Stimulated activated CD8-positive, alpha-beta memory T cell treated with anti-CD3 and anti-CD28 coated beads, Interleukin-12 subunit alpha, Interleukin-12 subunit beta, amount 100 ng/mL, for 24 hours (primary cell): Measurements from ENCODE around the gene RCL1.

Experiments used
- DNase-seq: peaks from one replicate; pipeline ENCODE4 v3.0.0-alpha.2; 2020; ENCODE audit errors: extremely low read depth

RCL1 gene

DNA sequence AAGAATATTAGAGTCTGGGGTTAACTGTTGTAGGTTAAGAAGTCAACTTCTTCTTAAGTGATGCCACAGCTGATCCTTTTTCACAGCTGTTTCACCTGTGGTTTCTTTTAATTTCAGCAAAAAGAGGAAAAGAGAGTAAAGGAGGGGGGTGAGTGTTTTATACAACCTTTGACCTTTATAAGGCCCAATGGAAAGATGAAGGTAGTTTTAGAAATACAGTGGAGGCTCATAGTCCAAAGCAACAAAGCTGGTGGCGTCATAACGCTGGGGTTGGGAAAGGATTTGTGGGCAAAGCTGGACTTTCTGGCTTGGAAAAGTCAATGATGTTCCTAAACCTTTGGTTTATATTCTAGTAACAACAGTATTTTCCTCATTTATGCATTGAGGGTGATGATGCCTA, 49.5 kb downstream of the RCL1 start:
- DNase-seq, result no peak

DNA sequence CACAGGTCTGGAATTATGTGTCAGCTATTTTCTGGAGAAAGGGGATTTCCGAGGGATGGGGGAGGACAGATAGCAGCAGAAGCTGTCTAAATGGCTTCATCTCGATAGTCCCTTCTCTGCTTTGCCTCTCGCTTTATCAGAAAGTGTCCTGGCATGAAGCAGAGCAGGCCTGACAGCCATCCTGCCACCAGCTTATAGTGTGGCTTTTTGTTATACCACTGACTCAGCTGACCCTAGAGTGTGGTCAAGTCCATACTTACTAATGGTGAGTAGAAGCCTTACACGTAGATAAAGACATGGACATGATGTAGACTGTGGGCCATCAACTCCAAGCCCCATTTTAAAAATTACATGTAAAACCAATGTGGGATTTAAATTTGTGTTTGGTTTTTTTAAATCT, 50.0 kb downstream of the RCL1 start:
- DNase-seq, result no peak

DNA sequence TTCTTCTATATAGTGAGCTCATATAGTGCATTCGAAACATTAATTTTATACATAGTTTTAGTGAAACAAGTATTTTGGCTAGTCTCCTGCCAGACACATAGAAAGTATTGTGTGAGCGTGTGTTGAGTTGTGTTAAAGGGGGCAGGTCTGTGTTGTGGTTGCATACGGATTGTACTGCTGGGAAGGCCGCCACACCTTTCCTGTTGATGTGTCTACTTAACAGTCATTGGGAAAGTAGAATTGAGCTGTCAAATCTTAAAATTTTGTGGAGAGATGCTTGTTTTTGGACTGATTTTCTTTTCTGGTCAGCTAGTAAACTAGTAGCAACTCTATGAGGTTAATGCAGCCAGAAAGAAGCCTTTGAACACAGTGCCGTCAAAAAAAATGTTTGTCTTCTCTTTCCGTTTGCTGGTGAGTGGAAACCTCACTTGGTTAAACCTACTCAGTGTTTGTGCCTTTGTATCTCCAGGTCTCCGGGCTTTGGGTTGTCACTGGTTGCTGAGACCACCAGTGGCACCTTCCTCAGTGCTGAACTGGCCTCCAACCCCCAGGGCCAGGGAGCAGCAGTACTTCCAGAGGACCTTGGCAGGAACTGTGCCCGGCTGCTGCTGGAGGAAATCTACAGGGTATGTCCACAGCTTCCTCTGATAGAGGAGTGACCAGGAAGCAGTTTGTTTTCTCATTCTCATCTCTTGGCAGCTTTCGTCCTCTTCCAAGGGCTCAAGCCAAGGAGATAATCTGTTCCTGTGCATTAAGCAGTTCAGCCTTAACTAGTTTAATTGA, 51.5 kb downstream of the RCL1 start:
- DNase-seq, result no peak

DNA sequence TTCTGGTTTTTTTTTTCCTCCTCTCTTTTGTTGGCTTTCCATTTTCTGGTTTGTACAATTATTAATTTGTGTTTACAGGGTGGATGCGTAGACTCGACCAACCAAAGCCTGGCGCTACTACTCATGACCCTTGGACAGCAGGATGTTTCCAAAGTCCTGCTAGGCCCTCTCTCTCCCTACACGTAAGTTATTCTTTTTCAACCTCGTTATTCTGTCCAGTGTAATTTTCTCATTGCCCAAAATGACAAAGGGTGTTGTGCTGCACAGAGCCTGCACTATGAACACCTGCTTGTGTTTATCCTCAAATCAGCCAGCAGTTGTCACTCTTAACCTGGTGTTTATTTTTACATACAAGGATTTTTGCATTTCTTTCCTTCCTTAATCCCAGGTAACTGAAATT, 56.6 kb downstream of the RCL1 start:
- no peak for DNase-seq

DNA sequence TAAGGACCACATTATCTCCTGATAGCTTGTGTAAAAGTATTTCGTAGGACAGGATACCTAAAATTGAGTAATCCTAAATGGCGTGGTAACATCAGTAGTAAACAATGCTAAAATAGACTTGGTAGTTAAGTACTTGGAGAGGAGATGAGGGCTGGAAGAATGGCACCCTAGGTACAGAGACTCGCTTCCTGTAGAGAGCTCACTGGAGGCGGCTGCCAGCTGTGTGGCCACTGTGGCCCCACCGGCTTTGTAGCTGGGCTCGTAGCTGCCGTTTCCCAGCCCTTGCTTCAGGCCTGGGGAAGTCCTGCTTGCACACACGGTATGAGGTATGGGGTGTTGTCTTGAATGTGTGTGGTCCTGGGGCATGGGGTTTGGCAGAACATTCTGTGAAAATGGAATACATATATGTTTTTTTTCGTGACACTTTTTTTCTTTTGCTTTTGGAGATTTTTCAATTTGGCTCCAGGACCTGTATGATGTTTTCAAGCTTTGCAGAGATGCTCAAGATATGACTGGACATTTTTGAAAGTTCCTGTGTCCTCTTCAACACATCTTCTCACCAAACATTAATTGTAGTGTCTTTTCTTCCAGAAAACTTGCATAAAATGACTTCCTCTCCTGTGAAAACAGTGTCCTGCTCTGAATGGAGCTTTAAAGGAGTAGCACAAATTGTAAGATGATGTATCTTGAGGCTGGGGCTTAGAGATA, 58.0 kb downstream of the RCL1 start:
- DNase-seq, result no peak

DNA sequence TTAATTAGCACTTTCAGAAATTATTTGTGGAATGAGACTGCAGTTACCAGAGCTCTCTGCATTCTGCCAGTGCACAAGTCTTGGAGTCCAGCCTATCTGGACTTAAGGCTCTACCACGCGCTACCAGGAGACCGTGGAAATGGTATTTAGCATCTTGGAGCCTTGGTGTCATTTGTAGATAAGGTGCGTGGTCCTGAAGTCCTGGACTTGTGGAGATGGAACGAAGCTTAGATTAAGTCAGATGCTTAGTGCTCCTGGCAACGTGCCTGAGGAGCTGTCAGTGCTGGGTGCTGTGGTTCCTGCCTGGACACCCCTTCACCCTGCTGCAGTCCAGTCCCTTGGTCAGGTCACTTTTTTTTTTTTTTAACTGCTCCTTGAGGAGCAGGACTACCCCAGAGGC, 59.7 kb downstream of the RCL1 start:
- DNase-seq, result no peak

DNA sequence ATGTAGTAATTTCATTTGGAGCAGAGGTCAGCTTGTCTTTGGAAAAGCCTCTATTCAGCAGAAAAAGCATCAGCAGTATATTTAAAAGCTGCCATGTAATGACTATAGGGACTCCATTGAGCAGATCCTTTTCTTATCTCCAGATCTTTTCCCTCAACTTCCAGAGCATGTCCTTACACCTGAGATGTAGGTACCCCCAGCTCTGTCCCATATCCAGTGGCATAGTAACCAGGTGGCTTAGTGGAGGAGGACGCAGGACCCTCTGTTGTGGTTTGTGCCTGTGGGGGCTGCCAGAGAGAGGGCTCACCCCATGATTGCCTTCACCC, 61.5 kb downstream of the RCL1 start:
- no peak for DNase-seq

DNA sequence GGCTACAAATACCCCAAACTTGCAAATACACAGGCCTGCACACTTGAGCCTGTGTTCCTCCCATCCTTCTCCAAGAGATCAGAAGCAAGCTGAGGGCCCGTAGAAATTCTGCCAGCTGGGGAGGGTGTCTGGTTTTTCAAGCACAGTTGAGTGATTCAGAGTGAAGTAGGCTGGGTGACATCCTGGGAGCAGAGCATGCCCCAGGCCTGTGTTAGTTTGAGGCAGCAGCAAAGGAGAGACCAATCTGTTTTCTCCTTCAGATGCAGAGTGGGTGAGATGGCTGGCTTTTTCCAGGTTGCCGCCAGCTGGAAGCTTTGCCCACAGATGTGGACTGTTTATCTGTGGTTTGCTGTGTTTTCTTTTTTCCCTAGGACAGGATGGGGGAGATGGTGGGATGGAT, 63.1 kb downstream of the RCL1 start:
- no peak for DNase-seq

DNA sequence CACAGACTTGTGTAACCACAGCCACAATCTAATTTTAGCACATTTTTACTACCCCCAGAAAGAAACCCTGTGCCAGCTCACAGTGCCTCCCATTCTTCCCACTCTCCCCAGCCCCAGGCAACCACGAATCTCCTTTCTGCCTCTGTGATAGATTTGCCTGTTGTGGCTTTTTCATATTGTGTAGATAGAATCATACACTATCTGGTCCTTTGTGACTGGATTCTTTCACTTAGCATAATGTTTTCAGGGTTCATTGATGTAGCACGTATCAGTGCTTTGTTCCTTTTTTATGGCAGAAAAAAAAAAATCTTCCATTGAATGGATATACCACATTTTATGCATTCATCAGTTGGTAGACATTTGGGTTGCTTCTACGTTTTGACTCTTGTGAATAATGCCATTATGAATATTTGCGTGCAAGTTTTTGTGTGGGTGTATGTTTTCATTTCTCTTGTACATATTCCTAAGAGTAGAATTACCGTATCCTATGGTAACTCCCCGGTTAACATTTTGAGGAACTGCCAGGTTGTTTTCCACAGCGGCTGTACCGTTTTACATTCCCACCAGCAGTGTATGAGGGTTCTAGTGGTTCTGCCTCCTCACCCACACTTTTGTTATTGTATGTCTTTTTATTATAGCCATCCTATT, 64.5 kb downstream of the RCL1 start:
- no peak for DNase-seq

DNA sequence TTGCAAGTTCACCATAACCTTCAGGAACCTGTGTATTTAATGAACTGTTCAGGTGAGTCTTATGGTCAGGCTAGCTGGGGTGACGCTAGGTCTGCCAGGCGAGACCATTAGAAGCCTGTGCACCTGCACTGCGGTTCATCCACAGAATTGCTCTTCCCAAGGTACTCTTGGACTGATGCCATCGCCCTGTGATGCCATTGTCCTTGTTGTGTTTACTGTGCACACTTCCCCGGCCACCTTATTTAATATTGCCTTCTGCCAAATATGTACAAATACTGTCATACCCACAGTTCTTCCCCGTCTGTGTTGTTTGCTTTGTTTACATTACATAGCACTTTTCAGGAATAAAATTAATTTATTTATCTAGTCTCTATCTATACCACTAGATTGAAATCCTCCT, 66.3 kb downstream of the RCL1 start:
- no peak for DNase-seq

DNA sequence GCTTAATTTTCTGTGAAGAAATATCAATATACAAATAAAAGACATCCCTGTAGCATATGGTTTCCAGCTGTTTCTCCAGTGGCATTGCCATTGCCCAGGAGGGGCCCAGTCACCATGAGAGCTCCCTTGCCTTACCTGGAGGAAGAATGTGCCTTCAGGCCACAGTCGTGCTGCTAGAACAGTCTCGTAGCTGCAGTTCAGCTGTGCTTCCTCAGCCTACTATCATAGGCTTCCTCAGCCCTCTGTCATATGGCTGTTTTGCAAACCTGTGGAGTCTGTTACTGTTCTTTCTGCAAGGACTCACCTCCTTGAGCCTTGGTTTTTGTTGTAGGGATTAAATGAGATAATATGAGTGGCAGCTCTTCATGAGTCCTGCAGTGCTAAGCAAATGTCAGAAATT, 67.6 kb downstream of the RCL1 start:
- DNase-seq, result no peak

DNA sequence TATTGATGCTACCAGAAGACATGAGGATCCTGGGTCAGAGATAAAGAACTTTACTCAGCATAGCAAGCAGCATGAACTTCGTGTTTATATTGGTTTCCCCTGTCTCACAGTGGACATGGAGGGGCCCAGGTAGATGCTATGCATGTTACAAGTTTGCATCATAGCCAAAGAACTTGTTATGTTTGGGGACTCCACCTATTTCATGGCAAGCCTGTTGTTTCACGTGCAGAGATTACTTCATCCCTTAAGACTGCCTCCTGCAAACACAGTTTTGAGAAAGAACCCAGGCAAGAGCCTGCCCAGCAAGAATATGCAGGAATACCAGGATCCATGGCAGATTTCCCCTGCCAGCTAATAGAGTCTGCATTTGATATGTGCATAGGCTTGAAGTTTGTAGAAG, 68.4 kb downstream of the RCL1 start:
- DNase-seq, result no peak

DNA sequence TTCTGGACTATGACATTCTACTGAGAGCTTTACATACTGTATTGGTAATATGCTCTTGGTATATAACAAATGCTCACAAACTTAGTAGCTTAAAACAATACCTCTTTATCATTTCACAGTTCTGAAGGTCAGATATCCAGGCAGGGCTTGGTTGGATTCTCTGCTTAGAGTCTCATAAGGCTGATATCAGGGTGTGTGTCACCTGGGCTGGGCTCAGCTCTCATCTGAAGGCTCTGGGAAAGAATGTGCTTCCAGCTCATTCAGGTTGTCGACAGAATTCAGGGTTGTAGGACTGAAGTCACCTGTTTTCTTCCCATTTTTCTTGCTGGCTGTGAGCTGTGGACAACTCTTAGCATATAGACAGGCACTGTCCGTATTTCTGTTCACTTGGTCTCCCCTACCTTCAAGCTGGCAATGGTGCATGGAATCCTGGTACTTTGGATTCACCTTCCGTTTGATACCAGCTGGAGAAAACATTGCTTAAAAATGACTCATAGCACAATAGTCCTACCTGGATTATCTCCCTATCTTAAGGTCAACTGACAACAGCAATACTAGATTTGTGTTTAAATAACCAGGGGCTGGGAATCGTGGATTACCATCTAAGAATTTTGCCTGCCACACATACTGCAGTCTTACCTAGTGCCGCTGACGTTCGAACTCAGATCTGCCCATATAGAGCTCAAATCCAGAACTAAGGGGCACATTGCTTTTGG, 69.2 kb downstream of the RCL1 start:
- no peak for DNase-seq

DNA sequence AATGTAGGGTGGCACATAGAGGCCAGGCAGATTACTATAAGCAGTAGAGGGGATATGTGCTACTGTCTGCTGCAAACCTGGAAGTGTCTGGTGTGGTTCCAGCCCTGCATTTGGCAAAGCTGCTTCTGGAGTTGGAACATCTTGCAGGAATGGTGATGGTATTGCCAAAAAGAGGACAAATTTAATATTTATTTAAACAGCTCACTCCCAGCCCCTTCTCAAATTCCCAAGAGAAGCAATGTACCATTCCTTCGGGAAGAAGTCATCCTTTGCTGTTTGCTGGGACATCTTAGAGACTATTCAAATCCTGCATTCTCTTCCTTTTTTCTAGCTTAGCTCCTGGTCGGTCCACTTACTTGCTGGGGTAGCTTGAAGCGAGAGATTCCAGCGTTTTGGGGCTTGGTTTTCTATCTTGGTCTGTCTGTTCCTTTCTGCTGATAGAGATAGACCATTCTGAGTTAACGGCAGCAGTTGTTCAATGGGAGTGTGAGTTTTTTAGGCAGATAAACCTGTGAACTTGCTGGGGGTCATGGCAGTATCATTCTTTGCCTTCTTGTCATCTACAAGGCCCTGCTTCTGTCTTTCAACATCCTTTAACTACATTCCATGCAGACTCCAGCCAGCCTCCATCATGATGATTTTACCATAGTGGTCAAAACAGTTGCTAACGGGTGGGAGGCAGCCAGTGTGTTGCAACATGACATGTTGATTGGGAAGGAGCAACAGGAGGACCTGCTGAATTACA, 69.9 kb downstream of the RCL1 start:
- no peak for DNase-seq

DNA sequence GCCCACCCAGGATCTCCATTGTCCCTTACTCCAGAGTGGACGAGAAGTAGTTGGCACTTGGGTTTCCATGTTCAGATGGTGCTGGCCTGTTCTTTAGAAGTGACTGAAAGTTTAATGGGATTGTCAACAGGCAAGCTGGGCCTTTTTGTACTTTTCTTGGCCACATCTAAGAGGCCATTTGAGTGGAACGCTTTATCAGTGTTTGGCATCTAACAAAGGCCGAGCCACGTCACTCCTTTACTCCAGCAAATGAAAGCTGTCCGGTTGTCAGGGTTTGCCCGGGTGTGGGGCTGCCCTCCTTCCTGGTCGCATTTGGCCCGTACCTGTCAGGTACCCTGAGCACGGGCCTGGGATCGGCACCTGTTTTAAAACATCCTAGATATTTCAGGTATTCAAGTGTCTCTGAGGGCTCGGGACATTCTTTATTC, 71.5 kb downstream of the RCL1 start:
- no peak for DNase-seq

DNA sequence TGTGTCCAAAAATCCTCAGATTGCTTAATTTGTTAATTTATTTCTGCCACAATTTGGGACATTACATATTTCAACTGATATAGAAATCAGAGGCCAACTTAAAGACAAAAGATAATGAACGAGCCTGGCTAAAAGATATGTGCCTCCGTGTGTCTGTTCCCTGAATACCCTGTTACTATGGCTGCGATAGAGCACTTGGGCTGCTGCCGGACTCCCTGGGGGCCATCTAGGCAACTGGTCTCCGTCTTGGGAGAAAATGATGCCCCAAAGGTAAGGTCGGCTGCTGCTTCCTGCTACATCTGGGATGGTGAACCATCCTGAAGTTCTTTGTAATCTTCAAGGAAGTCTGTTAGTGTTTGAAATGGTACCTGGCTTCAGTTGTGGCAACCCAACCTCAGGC, 72.0 kb downstream of the RCL1 start:
- no peak for DNase-seq

DNA sequence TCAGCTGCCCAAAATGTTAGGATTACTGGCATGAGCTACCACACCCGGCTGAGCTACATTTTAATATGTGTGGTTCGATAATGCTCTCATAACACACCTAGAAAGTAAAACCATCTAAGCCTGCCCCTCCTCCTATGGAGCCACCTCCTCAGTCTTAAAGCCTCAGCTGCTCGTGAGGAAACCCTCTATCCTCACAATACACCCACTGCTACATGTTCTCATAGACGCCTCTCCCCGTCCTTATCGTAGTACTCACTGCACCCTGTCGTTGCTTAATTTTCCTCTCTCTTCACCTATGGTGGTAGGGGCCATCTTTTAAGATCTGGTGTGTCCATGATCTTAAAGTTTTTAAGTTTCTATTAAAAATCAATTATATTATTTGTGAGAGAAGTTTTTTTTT, 72.9 kb downstream of the RCL1 start:
- DNase-seq, result no peak

DNA sequence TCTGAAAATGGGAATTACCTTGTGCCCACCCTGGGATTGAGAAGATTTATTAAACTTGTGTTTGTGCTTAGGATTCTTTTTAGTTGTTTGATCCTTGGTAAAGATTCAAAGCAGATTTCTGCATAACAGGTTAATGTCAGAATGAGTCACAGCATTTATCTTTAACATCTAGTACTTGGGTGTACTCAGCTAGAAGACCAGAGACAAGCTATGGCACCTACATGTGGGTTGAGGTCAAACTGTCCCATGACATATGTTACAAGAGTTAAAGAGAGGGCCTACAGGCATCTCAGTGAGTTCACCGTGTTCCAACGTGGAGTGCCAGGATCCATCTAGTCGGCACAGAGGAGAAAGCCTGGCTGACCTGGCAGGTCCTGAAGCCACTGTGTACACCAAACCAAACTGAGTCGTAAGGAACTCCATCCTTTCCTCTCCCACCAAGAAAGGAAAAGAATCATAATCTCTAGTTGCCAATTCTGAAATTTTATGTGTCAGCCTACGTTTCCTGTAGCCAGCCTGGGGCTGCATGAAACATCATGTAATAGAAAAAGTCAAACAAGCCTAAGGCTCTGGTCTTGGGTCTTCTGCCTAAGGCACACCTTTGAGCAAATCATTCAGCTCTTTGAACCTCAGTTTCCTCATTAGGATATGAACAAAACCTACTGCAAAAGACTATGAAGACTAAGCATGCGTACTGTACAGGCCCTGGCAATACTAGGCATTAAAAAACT, 73.7 kb downstream of the RCL1 start:
- DNase-seq, result no peak

DNA sequence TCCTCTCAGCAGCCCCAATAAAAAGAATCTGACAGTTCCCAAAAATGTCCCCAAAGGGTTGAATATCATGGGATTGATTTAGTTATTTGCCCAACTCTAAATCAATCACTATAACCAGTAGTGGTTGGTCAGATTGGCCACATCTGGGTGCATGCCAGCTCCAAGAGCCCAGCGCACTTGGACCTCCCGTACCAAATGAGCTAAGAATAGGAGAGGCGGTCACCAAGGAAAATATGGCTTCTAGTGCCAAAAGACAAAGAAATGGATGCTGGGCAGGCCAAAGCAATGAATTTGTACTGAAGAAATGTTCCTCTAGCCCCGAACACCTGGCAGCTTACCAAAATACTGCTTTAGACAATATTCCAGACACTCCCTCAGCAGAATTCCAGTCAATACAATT, 80.3 kb downstream of the RCL1 start:
- DNase-seq, result no peak

DNA sequence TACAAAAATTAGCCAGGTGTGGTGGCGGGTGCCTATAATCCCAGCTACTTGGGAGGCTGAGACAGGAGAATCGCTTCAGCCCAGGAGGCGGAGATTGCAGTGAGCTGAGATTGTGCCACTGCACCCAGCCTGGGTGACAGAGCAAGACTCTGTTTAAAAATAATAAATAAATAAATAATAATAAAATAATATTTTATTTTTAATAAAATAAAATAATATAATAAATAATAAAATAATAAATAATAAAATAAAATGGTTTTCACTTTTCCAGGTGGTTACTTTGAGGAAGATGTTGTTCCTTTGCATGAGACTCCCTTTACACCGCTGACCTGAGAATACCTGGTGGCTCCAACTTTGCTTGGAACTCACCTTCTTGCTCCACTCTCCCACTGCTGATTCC, 82.8 kb downstream of the RCL1 start:
- DNase-seq, result no peak

DNA sequence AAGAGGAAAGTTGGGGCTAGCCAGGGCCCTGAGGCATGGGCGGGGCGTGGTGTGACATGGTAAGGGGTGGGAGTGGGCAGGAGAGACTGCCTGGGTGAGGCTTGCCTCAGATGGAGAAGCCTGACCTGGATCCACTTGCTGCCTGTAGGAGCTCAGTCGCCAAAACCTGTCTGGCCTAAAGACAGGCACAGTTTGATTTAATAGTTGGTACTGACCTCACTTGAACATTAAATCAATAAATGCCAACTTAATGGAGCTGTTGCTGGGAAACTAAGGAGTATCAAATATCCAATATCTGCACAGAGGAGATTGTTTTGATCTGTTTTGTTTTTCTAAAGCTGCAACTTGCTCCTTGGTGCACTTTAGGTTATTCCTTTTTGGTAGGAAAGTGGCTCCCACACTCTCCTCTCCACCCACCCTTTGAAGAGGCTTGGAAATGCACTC, 86.4 kb downstream of the RCL1 start:
- no peak for DNase-seq
